Peyer's patch (tissue), 4 donors: ENCODE results near the gene CRABP2. TPM values are rescaled to one million over a fixed set of nuclear protein-coding genes. Genes with fewer than 3 reads are reported as not detected.

Source experiments
- DNase-seq, 3 donors: peaks; one replicate each; pipeline ENCODE4 v3.0.0-alpha.2; 2017 to 2019
- H3K27ac ChIP-seq, 4 donors: fragments of 200-600 bp; sonication (generic); one replicate each; pipeline ENCODE4 v1.5.1; 2016 to 2019
- H3K27me3 ChIP-seq, 2 donors: fragments of 200-600 bp; sonication (generic); one replicate each; pipeline ENCODE4 v1.5.1; 2019
- H3K36me3 ChIP-seq, 3 donors: fragments of 200-600 bp; sonication (generic); one replicate each; pipeline ENCODE4 v1.5.1; 2016 to 2019
- H3K4me1 ChIP-seq, 4 donors: fragments of 200-600 bp; sonication (generic); one replicate each; pipeline ENCODE4 v1.5.1; 2016 to 2019
- H3K4me3 ChIP-seq, 4 donors: fragments of 200-600 bp; sonication (generic); 1 replicate in 3 of 4; 2 replicates in 1 of 4; pipeline ENCODE4 v1.5.1; 2016 to 2019; ENCODE audit warnings: mild to moderate bottlenecking in 1 of 4
- H3K9me3 ChIP-seq, 4 donors: fragments of 200-600 bp; sonication (generic); one replicate each; pipeline ENCODE4 v1.5.1; 2016 to 2019; ENCODE audit warnings: mild to moderate bottlenecking in 1 of 4
- POLR2A ChIP-seq, 2 donors: fragments of 450-650 bp; IDR thresholded peaks; one replicate each; pipeline ENCODE4 v1.5.1; 2017; ENCODE audit warnings: antibody characterized with exemption in 2 of 2, mild to moderate bottlenecking in 2 of 2, moderate library complexity in 2 of 2
- total RNA-seq, 4 donors: library from RNA; depleted of rRNA; stranded (reverse); fragments of >200 nt; gene quantifications; one replicate each; pipeline ENCODE4 v1.1.0, GENCODE V29; 2016
- TF ChIP-seq, protein P1 (sequence below), 6 experiments: fragments of 450-650 bp in 4 of 6; fragments of 200-600 bp in 2 of 6; sonication (generic) in 1 of 6; IDR thresholded peaks; one replicate each; pipeline ENCODE4 v1.5.1; 2017 to 2019; ENCODE audit warnings: antibody characterized with exemption in 6 of 6, mild to moderate bottlenecking in 3 of 6, moderate library complexity in 1 of 6

The CRABP2 gene
- total RNA-seq, 4 donors from 2014 or later = 3.6 to 5.0 TPM; not detected in 2

GRCh38 chr1:156725683-156726280 is 20.4 kb upstream of the CRABP2 start:
- peaks cover 0 to 43% (median 0%) of the 10 kb centered on the region in 3 donors for H3K36me3 ChIP-seq
- H3K27ac ChIP-seq = peak overlapping the region in 2 of 4 donors; percentile 26 to 44
- H3K4me3 ChIP-seq = peak overlapping the region; percentile 3 to 77 (median 44)
- no peaks in the 10 kb centered on the region for H3K9me3 ChIP-seq
- peak; percentile 83 to 95 (median 92) for DNase-seq
- H3K27me3 ChIP-seq = no peaks in the 10 kb centered on the region
- peaks cover 11 to 32% (median 28%) of the 10 kb centered on the region in 4 donors for H3K4me1 ChIP-seq
- peak in 1 of 2 donors; percentile 19 for TF ChIP-seq POLR2A (IDR thresholded peaks at IDR 0.05)
- TF ChIP-seq, protein P1, sequence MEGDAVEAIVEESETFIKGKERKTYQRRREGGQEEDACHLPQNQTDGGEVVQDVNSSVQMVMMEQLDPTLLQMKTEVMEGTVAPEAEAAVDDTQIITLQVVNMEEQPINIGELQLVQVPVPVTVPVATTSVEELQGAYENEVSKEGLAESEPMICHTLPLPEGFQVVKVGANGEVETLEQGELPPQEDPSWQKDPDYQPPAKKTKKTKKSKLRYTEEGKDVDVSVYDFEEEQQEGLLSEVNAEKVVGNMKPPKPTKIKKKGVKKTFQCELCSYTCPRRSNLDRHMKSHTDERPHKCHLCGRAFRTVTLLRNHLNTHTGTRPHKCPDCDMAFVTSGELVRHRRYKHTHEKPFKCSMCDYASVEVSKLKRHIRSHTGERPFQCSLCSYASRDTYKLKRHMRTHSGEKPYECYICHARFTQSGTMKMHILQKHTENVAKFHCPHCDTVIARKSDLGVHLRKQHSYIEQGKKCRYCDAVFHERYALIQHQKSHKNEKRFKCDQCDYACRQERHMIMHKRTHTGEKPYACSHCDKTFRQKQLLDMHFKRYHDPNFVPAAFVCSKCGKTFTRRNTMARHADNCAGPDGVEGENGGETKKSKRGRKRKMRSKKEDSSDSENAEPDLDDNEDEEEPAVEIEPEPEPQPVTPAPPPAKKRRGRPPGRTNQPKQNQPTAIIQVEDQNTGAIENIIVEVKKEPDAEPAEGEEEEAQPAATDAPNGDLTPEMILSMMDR (IDR thresholded peaks at IDR 0.05) = peak; percentile 88 to 97 (median 93)

DNA sequence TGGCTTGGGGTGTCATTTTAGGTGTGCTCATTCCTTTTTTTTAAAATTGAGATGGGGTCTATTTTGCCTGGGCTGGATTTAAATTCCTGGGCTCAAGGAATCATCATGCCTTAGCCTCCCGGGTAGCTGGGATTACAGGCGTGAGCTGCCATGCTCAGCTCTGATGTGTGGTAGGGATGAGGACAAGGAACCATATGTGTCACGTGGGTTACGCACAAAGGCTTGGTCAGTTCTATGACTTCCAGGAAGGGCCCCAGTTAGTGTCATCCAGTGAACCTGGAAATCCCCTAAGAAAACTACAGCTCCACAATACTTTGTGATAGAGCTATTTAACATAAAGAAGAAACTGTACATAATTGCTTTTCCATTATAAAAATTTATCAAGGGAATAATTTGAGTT is 16.2 kb upstream of the CRABP2 start:
- no peak for TF ChIP-seq POLR2A (IDR thresholded peaks at IDR 0.05)
- TF ChIP-seq, protein P1 (IDR thresholded peaks at IDR 0.05) = no peak
- H3K9me3 ChIP-seq = no peaks in the 10 kb centered on the region
- no peaks in the 10 kb centered on the region for H3K27me3 ChIP-seq
- no peak overlapping the region for H3K4me3 ChIP-seq
- no peak overlapping the region for H3K27ac ChIP-seq
- peaks cover 11 to 20% (median 15%) of the 10 kb centered on the region in 4 donors for H3K4me1 ChIP-seq
- no peak for DNase-seq
- H3K36me3 ChIP-seq = peaks cover 0 to 55% (median 0%) of the 10 kb centered on the region in 3 donors

DNA sequence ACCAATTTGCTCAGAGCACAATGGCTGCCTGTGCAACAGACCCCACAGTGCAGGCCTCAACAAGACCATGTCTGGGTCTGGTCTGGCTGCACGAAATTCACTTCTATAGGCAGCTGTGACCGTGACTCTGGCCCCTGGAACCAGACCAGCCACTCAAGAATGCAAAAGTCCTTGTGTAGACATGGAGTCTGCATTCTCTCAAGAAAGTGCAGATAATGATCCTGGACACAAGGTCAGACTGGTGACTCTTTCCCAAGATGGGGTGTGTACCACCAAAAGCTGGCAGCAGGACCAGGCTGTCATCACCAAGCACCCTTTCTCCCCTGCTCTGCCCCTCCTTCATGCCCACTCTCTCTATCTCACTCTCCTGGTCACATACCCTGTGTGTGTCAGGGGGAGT is 15.7 kb upstream of the CRABP2 start:
- H3K9me3 ChIP-seq = no peaks in the 10 kb centered on the region
- H3K36me3 ChIP-seq = peaks cover 0 to 55% (median 0%) of the 10 kb centered on the region in 3 donors
- peaks cover 9 to 16% (median 11%) of the 10 kb centered on the region in 4 donors for H3K4me1 ChIP-seq
- no peak overlapping the region for H3K4me3 ChIP-seq
- no peak overlapping the region for H3K27ac ChIP-seq
- no peaks in the 10 kb centered on the region for H3K27me3 ChIP-seq
- DNase-seq = no peak
- TF ChIP-seq, protein P1 (IDR thresholded peaks at IDR 0.05) = no peak
- no peak for TF ChIP-seq POLR2A (IDR thresholded peaks at IDR 0.05)

- no peak overlapping the region for H3K27ac ChIP-seq
- H3K4me1 ChIP-seq = no peaks in the 10 kb centered on the region
- DNase-seq = no peak
- TF ChIP-seq, protein P1 (IDR thresholded peaks at IDR 0.05) = no peak
- no peak for TF ChIP-seq POLR2A (IDR thresholded peaks at IDR 0.05)
- peaks cover 0 to 26% (median 0%) of the 10 kb centered on the region in 3 donors for H3K36me3 ChIP-seq
- no peaks in the 10 kb centered on the region for H3K27me3 ChIP-seq
- H3K4me3 ChIP-seq = no peak overlapping the region
- H3K9me3 ChIP-seq = no peaks in the 10 kb centered on the region
Measured at GRCh38 chr1:156717351-156717750, 12.0 kb upstream of the CRABP2 start.

DNA sequence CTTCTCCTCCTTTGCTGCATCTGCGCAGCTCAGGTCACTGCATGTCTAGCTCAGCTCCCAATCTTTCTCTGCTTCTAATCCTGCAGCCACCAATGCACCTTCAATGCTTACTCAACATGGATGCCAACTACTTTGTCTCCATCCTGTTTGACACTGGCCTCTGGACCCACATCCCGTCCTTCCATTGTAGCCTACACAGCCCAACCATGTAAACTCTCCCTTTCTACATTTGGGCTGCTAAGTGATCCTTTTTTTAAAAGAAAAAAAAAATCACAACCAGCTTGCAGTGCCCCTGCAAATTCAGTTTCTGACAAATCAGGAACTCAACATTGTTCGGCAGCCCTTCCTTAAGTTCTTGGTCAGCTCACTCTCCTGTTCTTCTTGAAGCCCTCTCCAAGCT is 9.4 kb upstream of the CRABP2 start:
- H3K36me3 ChIP-seq = peaks cover 0 to 4% (median 0%) of the 10 kb centered on the region in 3 donors
- TF ChIP-seq, protein P1 (IDR thresholded peaks at IDR 0.05) = no peak
- TF ChIP-seq POLR2A (IDR thresholded peaks at IDR 0.05) = no peak
- peaks cover 0 to 8% (median 0%) of the 10 kb centered on the region in 4 donors for H3K4me1 ChIP-seq
- no peak for DNase-seq
- no peak overlapping the region for H3K27ac ChIP-seq
- no peaks in the 10 kb centered on the region for H3K27me3 ChIP-seq
- no peaks in the 10 kb centered on the region for H3K9me3 ChIP-seq
- no peak overlapping the region for H3K4me3 ChIP-seq
